Esophagus muscularis mucosa (tissue), 3 donors: ENCODE data around the gene ZNF746.
A peak's percentile ranks its signal among the peaks of the same experiment; 100 is the strongest.

ENCODE experiments used
- POLR2A ChIP-seq: fragments of 450-650 bp; IDR thresholded peaks from one replicate; pipeline ENCODE4 v1.6.1; 2017; ENCODE audit warnings: antibody characterized with exemption, moderate library complexity, mild to moderate bottlenecking, low read depth
- POLR2AphosphoS5 ChIP-seq, 2 donors: sonication (generic); formaldehyde crosslinking; IDR thresholded peaks; one replicate each; pipeline ENCODE4 v1.6.1; 2017; ENCODE audit warnings: antibody characterized with exemption in 2 of 2
- TF ChIP-seq, protein P1 (sequence below), 3 experiments: fragments of 200-600 bp in 2 of 3; fragments of 450-650 bp in 1 of 3; sonication (generic) in 2 of 3; IDR thresholded peaks; one replicate each; pipeline ENCODE4 v1.5.1; 2017 to 2019; ENCODE audit warnings: antibody characterized with exemption in 3 of 3, mild to moderate bottlenecking in 2 of 3, moderate library complexity in 1 of 3

DNA sequence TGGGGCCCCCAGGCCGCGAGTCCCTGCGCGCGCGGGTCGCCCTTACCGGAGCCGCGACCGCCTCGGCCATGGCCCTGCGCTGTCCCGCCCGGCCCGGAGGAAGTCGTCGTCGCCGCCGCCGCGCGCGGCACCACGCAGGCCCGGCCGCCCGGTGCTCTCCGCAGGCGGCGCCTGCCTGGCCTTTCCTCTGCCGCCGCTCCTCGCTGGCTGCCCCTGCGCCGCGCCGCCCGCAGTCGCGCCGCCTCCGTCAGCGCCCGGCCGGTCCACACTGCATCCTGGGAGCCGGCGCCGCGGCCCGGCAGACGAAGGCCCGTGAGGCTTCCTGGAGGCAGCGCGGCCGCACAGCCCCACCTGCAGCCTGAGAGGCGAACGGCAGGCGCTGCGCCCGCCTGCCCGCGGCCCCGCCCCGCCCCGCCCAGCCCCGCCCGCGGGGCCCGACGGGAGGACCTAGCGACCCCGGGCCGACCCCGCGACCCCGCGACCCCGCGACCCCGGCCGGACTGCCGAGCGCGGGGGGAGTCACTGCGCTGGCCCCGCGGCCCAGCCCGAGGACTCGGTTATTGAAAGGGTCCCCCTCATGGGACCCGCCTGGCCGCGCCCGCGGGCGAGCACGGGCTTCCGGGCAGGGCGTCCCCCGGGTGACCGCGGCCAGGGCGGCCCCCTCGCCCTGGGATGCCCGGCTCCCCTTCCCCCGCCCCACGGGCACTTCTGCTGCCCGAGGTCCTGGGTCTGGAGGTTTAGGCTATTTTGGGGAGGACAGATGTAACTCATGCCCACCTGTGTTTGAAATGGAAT, at the start of gene ZNF746:
- TF ChIP-seq, protein P1, sequence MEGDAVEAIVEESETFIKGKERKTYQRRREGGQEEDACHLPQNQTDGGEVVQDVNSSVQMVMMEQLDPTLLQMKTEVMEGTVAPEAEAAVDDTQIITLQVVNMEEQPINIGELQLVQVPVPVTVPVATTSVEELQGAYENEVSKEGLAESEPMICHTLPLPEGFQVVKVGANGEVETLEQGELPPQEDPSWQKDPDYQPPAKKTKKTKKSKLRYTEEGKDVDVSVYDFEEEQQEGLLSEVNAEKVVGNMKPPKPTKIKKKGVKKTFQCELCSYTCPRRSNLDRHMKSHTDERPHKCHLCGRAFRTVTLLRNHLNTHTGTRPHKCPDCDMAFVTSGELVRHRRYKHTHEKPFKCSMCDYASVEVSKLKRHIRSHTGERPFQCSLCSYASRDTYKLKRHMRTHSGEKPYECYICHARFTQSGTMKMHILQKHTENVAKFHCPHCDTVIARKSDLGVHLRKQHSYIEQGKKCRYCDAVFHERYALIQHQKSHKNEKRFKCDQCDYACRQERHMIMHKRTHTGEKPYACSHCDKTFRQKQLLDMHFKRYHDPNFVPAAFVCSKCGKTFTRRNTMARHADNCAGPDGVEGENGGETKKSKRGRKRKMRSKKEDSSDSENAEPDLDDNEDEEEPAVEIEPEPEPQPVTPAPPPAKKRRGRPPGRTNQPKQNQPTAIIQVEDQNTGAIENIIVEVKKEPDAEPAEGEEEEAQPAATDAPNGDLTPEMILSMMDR (IDR thresholded peaks at IDR 0.05): peak; percentile 41 to 79 (median 78)
- TF ChIP-seq POLR2AphosphoS5 (IDR thresholded peaks at IDR 0.05) (peak; percentile 47 to 54), POLR2A (no peak)
